D721Med (cell line): ENCODE data around the gene GSE1.

ENCODE experiments used
- DNase-seq: peaks from one replicate; pipeline ENCODE4 v3.0.0; 2011; ENCODE audit warnings: low spot score; ENCODE audit not compliant: insufficient read length
- FAIRE-seq: peaks from 2 replicates; lab custom pipeline; 2011; peaks lifted over from hg19 to GRCh38; lab: Jason Lieb, UNC
- TF ChIP-seq, protein P1 (sequence below): IDR thresholded peaks from 2 replicates; pipeline ENCODE4 v1.5.1; 2012; ENCODE audit warnings: mild to moderate bottlenecking, control low read depth; ENCODE audit not compliant: insufficient read depth; ENCODE audit errors: missing control alignments

Gene GSE1

DNA sequence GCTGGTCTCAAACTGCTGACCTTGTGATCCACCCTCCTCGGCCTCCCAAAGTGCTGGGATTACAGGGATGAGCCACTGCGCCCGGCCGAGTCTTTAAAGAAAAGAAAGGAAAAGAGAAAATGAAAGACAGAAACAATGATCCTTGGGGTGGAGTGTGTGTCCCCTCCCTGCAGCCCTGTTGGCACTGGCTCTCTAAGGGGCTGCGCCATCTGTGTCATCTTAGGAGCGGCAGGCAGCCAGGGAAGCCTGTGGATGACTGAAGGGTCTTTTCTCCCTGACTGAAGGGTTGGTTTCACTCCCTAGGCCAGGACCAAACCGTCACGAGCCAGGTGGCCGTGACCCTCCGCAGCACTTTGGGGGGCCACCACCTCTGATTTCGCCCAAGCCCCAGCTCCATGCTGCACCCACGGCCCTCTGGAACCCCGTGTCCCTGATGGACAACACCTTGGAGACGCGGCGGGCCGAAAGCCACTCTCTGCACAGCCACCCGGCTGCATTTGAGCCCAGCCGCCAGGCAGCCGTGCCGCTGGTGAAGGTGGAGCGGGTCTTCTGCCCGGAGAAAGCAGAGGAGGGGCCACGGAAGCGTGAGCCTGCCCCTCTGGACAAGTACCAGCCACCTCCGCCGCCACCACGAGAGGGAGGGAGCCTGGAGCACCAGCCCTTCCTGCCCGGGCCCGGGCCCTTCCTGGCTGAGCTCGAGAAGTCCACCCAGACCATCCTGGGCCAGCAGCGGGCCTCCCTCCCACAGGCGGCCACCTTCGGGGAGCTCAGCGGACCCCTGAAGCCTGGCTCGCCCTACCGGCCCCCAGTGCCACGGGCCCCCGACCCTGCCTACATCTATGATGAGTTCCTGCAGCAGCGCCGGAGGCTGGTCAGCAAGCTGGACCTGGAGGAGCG is 48.0 kb downstream of the GSE1 start:
- DNase-seq (no peak), FAIRE-seq (no peak)
- TF ChIP-seq, protein P1, sequence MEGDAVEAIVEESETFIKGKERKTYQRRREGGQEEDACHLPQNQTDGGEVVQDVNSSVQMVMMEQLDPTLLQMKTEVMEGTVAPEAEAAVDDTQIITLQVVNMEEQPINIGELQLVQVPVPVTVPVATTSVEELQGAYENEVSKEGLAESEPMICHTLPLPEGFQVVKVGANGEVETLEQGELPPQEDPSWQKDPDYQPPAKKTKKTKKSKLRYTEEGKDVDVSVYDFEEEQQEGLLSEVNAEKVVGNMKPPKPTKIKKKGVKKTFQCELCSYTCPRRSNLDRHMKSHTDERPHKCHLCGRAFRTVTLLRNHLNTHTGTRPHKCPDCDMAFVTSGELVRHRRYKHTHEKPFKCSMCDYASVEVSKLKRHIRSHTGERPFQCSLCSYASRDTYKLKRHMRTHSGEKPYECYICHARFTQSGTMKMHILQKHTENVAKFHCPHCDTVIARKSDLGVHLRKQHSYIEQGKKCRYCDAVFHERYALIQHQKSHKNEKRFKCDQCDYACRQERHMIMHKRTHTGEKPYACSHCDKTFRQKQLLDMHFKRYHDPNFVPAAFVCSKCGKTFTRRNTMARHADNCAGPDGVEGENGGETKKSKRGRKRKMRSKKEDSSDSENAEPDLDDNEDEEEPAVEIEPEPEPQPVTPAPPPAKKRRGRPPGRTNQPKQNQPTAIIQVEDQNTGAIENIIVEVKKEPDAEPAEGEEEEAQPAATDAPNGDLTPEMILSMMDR, result no peak

DNA sequence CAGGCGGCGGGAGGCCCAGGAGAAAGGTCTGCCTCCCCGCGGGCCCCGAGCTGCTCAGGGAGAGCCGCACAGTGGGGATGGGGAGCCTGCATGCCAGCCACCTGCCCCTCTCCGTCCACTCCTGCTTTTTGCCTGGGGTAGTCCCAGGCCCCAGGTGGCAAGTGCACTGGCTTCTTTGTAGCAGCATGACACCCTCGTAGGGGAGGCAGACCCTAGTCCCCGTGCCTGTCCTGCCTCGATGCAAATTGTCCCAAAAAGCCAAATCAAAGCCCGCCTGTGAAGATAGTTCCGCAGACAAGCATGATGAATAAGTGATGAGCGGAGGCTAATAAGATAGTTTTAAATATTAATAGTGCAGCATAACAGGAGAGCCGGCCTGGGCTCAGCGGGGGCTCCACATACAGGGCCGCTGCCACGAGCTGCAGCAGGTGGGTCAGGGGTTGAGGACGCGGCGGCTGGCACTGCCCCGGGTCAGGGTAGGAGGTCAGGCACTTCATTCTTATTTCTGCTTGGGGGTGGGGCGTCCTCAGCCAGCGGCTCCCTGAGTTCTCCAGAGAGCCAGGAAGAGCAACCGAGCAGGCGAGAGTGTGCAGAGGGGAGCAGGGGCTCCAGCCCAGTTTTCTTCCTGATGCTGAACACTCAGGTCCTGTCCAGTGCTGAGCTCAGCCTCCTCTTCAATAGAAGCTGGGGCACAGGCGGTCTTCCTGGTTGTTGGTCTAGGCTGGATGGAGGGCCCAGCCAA is 48.8 kb downstream of the GSE1 start:
- no peak for FAIRE-seq
- DNase-seq, result no peak
- TF ChIP-seq, protein P1, result no peak

DNA sequence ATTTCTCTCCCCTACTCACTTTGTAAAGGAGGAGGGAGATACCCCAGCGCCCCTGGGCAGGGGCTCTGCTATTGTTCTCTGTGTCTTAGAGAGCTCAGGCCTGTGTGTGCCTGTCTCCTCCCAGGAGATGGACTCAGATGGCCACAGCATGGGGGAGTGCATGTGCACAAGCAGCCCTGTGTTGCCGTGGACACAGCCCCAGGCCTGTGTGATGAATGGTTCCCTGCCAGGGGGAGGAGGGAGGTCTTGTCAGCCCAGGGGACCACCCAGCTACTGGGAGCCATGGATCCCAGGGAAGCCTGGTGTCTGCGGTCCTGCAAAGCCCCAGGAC is 49.3 kb downstream of the GSE1 start:
- DNase-seq (no peak), FAIRE-seq (no peak)
- TF ChIP-seq, protein P1, result no peak

DNA sequence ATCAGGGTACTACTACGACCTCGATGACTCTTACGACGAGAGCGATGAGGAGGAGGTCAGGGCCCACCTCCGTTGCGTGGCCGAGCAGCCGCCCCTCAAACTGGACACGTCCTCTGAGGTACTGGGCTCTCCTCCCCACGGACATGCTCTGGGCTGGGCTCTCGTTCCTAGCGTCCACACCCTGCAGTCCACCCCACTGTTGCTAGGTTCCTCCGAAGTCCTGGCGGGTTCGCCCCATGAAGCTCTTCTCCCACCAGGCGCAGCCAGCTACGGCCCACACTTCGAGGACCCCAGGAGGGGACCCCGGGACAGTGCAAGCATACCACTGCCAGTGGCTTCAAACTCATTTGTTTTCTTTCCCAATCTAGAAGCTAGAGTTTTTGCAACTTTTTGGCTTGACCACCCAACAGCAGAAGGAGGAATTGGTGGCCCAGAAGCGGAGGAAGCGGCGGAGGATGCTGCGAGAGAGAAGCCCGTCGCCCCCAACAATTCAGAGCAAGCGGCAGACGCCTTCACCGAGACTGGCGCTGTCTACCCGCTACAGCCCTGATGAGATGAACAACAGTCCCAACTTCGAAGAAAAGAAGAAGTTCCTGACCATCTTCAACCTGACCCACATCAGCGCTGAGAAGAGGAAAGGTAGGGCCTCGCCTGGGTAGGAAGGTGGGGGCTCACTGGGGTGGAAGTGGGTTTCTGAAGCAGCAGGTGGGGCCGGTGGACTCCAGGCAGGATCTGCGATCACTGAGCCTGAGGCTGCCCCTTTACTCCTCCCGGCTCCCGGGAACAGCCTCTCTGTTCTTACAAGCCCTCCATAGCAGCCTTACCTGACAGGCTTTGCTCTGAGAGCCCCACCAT is 50.1 kb downstream of the GSE1 start:
- TF ChIP-seq, protein P1, result no peak
- DNase-seq, result no peak
- FAIRE-seq, result no peak

DNA sequence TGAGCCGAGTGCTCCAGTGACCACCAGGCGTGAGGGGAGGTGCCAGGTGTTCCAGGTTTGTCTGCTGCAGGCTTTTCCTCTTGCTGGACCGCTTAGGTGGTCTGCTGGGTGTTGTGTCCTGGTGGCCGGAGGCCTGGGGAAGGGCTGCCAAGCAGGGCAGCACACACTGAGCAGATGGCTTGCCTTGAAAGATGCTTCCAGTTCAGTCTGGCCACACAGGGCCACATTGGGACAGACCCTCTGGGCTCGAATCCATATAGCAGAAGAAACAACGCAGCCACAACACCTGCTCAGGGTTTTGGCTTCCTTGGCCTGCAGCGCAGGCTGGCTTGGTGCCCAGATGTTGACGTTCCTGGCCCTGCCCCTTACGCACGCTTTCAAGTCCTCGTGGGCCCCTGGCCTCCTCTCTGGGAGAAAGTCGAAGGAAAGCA is 50.8 kb downstream of the GSE1 start:
- FAIRE-seq (no peak), DNase-seq (no peak)
- TF ChIP-seq, protein P1, result no peak

DNA sequence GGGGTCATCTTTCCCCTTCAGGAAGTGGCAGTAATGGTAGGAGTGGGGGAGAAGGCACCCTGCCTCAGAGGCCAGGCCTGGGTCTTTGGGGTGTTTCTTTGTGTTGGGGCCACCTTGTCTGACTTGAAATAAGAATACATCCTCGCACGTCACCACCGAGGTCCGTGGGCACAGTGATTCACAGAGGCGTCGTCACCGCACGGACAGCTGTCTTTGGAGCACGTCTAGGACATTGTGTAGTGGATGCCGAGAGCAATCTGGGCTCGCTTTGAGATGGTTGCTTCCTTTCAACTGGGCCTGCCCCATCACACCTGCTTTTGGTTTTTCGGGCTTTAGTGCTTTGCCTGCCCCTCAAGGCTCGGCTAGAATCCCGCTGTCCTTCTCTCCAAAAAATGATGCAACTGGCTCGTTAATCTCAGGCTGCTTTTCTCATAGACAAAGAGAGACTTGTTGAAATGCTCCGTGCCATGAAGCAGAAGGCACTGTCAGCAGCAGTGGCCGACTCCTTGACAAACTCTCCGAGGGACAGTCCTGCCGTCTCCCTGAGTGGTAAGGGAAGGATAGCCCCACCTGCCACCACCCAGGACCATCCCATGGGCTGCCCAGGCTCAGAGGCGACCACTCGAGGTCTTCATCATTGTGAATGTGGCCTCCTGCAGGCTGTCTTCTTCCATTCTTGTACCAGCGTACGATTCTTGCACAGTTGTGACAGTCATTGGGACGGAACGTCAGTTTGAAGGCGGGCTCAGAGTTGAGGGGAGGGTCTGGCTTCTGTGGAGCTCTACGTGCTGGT is 51.7 kb downstream of the GSE1 start:
- FAIRE-seq (no peak), DNase-seq (no peak)
- TF ChIP-seq, protein P1, result no peak
